DMS53 (cell line): Measurements from ENCODE around the gene SERPINH1.

Experiments
- DNase-seq: peaks from one replicate; lab custom pipeline; 2025; lab: John Stamatoyannopoulos, UW

SERPINH1 gene

DNA sequence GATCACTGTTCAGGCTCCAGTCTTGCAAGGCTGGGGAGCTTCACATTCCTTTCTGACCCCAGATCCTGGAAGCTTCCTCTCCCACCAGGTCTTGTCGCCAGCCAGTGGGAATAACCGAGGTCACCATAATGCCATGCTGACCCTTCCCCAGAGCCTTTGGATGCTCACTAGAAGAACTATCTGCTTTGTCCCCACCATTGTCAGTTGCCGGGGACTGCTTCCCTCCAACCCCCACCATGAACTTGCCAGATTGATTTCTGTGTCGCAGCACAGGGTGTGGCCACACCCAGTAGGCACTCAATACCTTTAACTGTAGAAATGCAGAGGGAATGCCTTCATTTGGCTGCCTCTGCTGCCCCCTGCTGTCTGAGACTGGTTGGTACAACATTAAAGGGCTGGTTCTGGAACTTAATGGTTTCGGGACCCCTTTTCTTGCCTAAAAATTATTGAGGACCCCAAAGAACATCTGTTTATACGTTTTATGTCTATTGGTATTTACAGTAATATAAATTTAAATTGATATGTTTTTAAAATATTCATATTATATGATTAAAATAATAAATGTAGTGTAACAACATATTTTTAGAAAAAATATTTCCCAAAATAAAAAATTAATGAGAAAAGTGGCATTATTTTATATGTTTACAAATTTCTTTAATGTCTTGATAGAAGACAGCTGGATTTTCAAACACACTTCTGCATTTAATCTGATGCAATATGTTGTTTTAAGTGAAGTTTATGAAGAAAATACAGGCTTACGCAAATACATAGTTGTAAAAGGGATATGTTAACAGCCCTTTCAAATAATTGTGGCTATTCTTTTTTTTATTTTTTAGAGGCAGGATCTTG is 29.6 kb upstream of the SERPINH1 start:
- peak; percentile 91 for DNase-seq

DNA sequence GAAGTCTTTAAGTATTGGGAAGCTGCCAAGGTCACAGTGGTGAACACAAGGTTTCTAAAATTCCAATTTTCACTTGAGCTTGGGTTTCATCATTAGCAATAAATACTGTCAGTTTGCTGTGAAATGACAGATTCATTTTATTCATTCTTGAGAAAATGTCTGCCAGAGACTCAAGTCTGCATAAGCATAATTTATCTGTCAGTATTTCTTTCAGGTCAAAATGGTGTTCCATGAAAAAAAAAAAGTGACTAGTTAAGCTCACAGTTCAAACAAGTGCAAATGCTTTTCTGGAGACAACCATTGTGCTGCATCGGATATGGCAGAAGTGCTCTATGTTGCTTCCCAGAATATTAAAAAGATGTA is 28.2 kb upstream of the SERPINH1 start:
- no peak for DNase-seq

GRCh38 chr11:75534259-75535069 is 27.6 kb upstream of the SERPINH1 start:
- no peak for DNase-seq

GRCh38 chr11:75535071-75535470 is 27.0 kb upstream of the SERPINH1 start:
- DNase-seq, result no peak

- peak; percentile 55 for DNase-seq
These were observed 25.0 kb upstream of the SERPINH1 start for GRCh38 chr11:75536786-75537641.

GRCh38 chr11:75537740-75538139 is 24.3 kb upstream of the SERPINH1 start:
- no peak for DNase-seq

DNA sequence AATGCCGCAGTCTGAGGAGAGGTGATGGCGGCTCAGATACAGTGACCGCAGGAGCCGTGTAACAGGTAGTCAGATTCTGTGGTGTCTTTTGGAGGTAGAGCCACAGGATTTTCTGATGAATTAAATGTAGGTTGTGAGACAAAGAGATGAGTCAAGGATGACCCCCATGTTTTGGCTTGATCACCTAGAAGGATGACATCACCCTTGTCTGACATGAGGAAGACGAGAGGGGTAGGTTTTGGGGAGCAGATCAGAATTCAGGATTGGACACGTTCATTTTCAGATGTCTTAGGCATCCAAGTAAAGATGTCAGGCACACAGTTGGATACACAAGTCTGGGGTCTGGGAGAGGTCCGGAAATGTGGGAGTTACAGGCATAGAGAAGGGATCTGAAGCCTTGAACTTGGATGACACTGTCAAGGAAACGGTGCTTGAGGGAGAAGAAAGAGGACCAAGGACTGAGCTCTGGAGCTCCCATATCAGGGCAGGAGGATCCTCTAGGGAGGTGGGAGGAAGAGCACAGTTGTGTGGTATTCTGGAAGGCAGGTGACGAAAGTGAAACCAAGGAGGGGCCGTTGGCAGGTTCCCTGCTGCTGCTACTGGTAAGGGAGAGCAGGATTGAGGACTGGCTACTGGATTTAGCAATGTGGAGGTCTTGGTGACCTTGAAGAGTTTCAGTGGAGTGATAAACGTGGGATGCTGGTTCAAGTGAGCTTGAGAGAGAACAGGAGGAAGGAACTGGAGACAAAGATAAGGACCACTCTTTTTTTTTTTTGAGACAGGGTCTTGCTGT is 23.7 kb upstream of the SERPINH1 start:
- no peak for DNase-seq

GRCh38 chr11:75539459-75540334 is 22.4 kb upstream of the SERPINH1 start:
- DNase-seq, result no peak

GRCh38 chr11:75541193-75542087 is 20.6 kb upstream of the SERPINH1 start:
- no peak for DNase-seq

DNA sequence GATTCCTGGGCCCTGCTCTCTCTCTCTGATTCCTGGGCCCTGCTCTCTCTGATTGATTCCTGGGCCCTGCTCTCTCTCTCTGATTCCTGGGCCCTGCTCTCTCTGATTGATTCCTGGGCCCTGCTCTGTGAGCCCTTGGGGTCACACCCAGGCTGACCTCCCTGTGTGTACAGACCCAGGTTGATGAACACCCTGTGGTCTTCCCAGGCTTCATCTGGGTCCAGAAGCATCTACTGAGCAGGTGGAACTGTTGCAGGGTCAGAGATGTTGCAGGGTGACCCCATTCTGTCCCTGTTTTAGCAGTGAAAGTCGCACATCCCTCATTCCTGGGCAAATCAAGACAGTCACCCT is 20.0 kb upstream of the SERPINH1 start:
- DNase-seq, result no peak

- peak; percentile 35 for DNase-seq
These were observed 18.2 kb upstream of the SERPINH1 start for GRCh38 chr11:75543806-75544205.

DNA sequence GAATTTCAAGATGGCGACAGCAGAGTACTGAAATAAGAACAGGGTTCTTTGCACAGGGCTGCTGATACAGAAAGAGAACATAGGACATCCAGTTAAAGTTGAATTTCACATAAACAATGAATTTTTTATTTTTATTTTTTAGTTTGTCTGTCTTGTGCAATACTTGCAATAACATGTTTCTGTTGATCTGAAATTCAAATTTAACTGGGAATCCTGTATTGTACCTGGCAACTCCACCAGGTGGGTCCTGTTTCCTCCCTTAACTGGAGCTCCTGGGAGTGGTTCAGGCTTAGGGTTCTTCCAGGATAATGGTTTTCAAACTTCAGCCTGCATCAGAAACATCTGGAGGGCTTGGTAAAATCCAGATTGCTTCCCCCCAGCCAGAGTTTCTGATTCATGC is 14.9 kb upstream of the SERPINH1 start:
- no peak for DNase-seq

DNA sequence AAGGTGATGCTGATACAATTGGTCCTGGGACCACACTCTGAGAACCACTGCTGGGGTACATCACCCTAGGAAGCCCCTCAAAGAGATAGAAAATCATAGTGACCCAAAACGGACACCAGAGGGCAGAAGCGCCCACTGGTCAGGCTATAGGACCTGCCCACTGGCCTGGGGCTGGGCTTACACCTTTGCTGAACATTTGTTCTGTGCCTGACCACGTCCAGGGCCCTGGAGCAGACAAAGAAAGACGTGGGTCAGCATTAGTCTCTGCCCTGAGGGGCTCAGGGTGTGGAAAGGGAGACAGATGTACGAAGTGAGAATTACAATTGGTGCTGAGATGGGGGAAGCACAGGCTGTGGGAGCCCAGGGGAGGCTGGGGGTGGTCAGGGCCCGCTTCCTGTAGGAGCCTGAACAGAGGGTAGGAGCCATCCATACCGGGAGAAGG is 14.4 kb upstream of the SERPINH1 start:
- DNase-seq, result peak; percentile 92

DNA sequence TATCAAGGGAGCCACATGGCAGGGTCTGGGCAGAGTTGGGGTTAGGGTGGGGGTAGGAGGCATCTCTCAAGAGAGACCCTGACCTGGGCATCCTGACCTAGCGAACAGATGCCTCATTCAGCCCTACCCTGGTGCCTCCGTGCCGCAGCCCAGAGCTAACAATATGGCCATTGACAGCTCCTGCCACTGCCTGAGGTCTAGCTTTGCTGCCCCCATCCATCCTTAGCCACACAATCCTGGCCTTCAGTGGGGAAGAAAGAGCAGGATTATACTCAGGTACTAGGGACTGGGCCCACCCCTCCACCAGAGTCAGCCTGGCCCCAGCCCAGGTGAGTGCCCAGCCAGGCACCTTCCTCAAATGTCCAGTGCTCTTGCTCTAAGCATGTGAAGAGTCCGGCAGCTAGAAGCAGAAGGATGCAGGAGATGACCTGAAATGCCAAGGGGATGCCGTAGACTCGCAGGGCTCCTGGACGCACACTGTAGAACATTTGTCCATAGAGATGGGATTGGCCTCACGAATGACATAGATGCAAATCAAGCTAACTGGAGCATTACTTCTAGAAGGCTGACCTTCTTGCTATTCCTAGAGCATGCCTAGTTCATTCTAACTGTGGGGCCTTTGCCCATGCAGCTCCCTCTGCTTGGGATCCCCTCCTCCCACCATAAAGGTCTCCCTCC is 13.3 kb upstream of the SERPINH1 start:
- DNase-seq, result no peak

DNA sequence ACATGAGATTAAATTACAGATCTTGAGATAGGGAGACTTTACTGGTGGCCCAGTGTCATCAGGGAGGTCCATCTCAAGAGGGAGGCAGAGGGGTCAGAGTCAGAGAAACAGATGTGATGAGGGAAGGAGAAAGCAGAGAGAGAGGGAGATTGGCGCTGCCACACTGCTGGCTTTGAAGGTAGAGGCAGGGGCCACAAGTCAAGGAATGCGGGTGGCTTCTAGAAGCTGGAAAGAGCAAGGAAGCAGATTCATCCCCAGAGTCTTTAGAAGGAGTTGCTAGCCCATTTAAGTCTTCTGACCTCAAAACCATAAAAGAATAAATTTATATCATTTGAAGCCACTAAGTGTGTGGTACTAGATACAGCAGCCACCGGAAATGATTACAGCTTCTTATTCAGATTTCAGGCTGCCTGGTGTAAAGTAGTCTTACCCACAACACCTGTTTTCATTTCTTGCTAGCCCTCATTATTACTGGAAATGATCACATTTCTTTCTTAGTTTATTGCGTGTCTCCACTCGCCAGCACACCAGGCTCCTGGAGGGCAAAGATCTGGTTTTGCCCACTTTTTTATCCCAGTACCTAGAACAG is 12.6 kb upstream of the SERPINH1 start:
- DNase-seq, result no peak

DNA sequence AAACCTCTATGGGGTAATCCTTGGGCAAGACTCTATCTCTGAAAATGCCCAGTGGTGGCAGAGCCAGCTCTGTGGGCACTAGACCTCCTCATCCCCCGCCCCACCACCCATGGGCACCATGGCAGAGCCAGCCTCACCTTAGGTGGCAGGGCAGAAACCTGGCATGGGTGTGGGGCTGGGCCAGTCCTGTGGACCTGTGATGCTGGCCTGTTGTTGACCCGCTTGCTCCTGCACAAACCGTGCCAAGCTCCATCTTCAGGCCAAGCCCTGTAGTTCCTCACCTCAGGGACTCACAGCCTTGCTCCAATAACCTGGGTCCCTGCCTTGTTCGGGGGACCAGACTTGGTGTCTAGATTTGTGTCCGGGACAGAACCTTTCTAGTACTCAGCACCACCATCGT is 8.9 kb upstream of the SERPINH1 start:
- DNase-seq, result no peak

DNA sequence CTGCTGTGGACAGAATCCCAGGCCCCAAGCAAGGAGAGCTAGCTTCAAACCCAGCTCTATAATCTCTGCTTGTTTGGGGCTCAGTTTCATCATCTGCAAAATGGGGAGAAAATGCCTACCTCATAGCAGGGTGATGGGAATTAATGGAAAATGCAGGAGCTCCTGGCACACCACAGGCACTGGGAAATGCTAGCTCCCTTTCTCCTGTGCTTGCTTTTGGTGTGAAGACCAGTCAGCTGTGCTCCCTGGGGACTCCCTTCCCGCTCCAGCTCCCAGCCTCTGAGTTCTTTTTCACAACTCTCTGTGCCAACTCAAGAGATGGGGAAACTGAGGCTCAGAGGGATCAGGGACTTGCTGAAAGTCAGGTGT is 8.2 kb upstream of the SERPINH1 start:
- DNase-seq, result no peak

GRCh38 chr11:75554258-75555022 is 7.6 kb upstream of the SERPINH1 start:
- no peak for DNase-seq
